ENCODE data around the gene CATSPERD.
A peak's percentile ranks its signal among the peaks of the same experiment; 100 is the strongest.

Gene CATSPERD

GRCh38 chr19:5690125-5690954, 30.1 kb upstream of the CATSPERD start, which contains the start of gene RPL36:
Gene RPL36 (plus strand): TSS chr19:5690295. CDS start chr19:5690508, 213 bp downstream.
- Histone ChIP-seq H3K9me3 (ENCODE audit: control insufficient read depth, low read length) (no peaks in the 10 kb centered on the region), H3K27me3 (ENCODE audit: control insufficient read depth, insufficient read depth, low read length) (no peaks in the 10 kb centered on the region), H2AFZ (peak within 1 kb of the TSS; percentile 85), H3K4me3 (ENCODE audit: low read depth, low read length) (peak within 1 kb of the TSS; percentile 94), H3K79me2 (peaks cover 26% of the 10 kb centered on the region), H3K36me3 (ENCODE audit: control insufficient read depth, insufficient read depth, low read length) (no peaks in the 10 kb centered on the region), H3K4me1 (no peaks in the 10 kb centered on the region), H3K9ac (peak within 1 kb of the TSS; percentile 69), H3K4me2 (ENCODE audit: low read length) (peak within 1 kb of the TSS; percentile 93), H3K27ac (peak within 1 kb of the TSS; percentile 79)
- peak; percentile 95 for TF ChIP-seq CTCF (IDR thresholded peaks at IDR 0.05)

GRCh38 chr19:5690955-5691821, 29.2 kb upstream of the CATSPERD start:
- TF ChIP-seq CTCF (IDR thresholded peaks at IDR 0.05) = no peak
- peak overlapping the region; percentile 69 for H3K9ac ChIP-seq
- no peaks in the 10 kb centered on the region for H3K36me3 ChIP-seq (ENCODE audit: control insufficient read depth, insufficient read depth, low read length)
- H3K4me1 ChIP-seq = no peaks in the 10 kb centered on the region
- no peaks in the 10 kb centered on the region for H3K9me3 ChIP-seq (ENCODE audit: control insufficient read depth, low read length)
- peak overlapping the region; percentile 93 for H3K4me2 ChIP-seq (ENCODE audit: low read length)
- peak overlapping the region; percentile 94 for H3K4me3 ChIP-seq (ENCODE audit: low read depth, low read length)
- H3K27me3 ChIP-seq (ENCODE audit: control insufficient read depth, insufficient read depth, low read length) = no peaks in the 10 kb centered on the region
- H2AFZ ChIP-seq = peak overlapping the region; percentile 85
- H3K27ac ChIP-seq = peak overlapping the region; percentile 79
- H3K79me2 ChIP-seq = peaks cover 27% of the 10 kb centered on the region

GRCh38 chr19:5691822-5692722, 28.4 kb upstream of the CATSPERD start:
- H3K79me2 ChIP-seq = peaks cover 27% of the 10 kb centered on the region
- no peak overlapping the region for H3K9ac ChIP-seq
- no peak overlapping the region for H2AFZ ChIP-seq
- no peaks in the 10 kb centered on the region for H3K36me3 ChIP-seq (ENCODE audit: control insufficient read depth, insufficient read depth, low read length)
- H3K4me2 ChIP-seq (ENCODE audit: low read length) = peak overlapping the region; percentile 93
- H3K27me3 ChIP-seq (ENCODE audit: control insufficient read depth, insufficient read depth, low read length) = no peaks in the 10 kb centered on the region
- H3K27ac ChIP-seq = peak overlapping the region; percentile 8
- no peak overlapping the region for H3K4me3 ChIP-seq (ENCODE audit: low read depth, low read length)
- H3K4me1 ChIP-seq = no peaks in the 10 kb centered on the region
- TF ChIP-seq CTCF (IDR thresholded peaks at IDR 0.05) = no peak
- no peaks in the 10 kb centered on the region for H3K9me3 ChIP-seq (ENCODE audit: control insufficient read depth, low read length)

- Histone ChIP-seq H3K4me3 (ENCODE audit: low read depth, low read length) (no peak overlapping the region), H3K4me1 (no peaks in the 10 kb centered on the region), H3K27ac (no peak overlapping the region), H3K79me2 (peaks cover 27% of the 10 kb centered on the region), H3K4me2 (ENCODE audit: low read length) (no peak overlapping the region), H3K36me3 (ENCODE audit: control insufficient read depth, insufficient read depth, low read length) (no peaks in the 10 kb centered on the region), H2AFZ (no peak overlapping the region), H3K9me3 (ENCODE audit: control insufficient read depth, low read length) (no peaks in the 10 kb centered on the region), H3K27me3 (ENCODE audit: control insufficient read depth, insufficient read depth, low read length) (no peaks in the 10 kb centered on the region), H3K9ac (no peak overlapping the region)
- no peak for TF ChIP-seq CTCF (IDR thresholded peaks at IDR 0.05)
These were observed 27.7 kb upstream of the CATSPERD start for GRCh38 chr19:5692723-5693194.
